ENCODE data around the gene HIPK2.

- TF ChIP-seq ELF4 (IDR thresholded peaks at IDR 0.05) (no peak), ZNF384 (IDR thresholded peaks at IDR 0.05) (no peak), NFRKB (IDR thresholded peaks at IDR 0.05) (no peak), LEF1 (IDR thresholded peaks at IDR 0.05; ENCODE audit: borderline replicate concordance) (no peak), SUZ12 (IDR thresholded peaks at IDR 0.05) (no peak)
These were observed 43.4 kb downstream of the HIPK2 start for GRCh38 chr7:139734395-139734794.

All from HEK293T (cell line).